Endothelial cell (in vitro differentiated cells): Measurements from ENCODE around the gene IFTAP. TPM values are rescaled to one million over a fixed set of nuclear protein-coding genes. Genes with fewer than 3 reads are reported as not detected.

Source experiments
- DNase-seq: peaks from one replicate; pipeline ENCODE4 v3.0.0; 2021; ENCODE audit warnings: low spot score
- H3K27ac Mint-ChIP-seq: one replicate; pipeline ENCODE4 v1.8.0; 2021; ENCODE audit warnings: mixed read lengths, inconsistent platforms; ENCODE audit not compliant: unreplicated experiment
- H3K27me3 Mint-ChIP-seq: one replicate; pipeline ENCODE4 v1.8.0; 2021; ENCODE audit warnings: mild to moderate bottlenecking, moderate library complexity, mixed read lengths, inconsistent platforms; ENCODE audit not compliant: unreplicated experiment
- H3K36me3 Mint-ChIP-seq: one replicate; pipeline ENCODE4 v1.8.0; 2021; ENCODE audit warnings: mild to moderate bottlenecking, low read depth, mixed read lengths, inconsistent platforms; ENCODE audit not compliant: unreplicated experiment
- H3K4me1 Mint-ChIP-seq: one replicate; pipeline ENCODE4 v1.8.0; 2021; ENCODE audit warnings: mild to moderate bottlenecking, mixed read lengths, inconsistent platforms; ENCODE audit not compliant: unreplicated experiment
- H3K4me3 Mint-ChIP-seq: one replicate; pipeline ENCODE4 v1.8.0; 2021; ENCODE audit warnings: mild to moderate bottlenecking, mixed read lengths, inconsistent platforms; ENCODE audit not compliant: unreplicated experiment
- H3K9me3 Mint-ChIP-seq: one replicate; pipeline ENCODE4 v1.8.0; 2021; ENCODE audit warnings: mixed read lengths, inconsistent platforms; ENCODE audit not compliant: unreplicated experiment
- total RNA-seq: library from RNA; stranded (reverse); fragmentation: NEBNext Ultra II Directional; extraction: Animal tissue kit (Norgen Biotek cat#: 25700); gene quantifications from one replicate; pipeline ENCODE4 v1.2.1, GENCODE V29; 2021; ENCODE audit not compliant: unreplicated experiment
- TF ChIP-seq, protein P1 (sequence below): fragments of 200-600 bp; sonication (generic); IDR thresholded peaks from one replicate; pipeline ENCODE4 v1.5.0; 2021; ENCODE audit warnings: antibody characterized with exemption; ENCODE audit not compliant: unreplicated experiment

Gene IFTAP
- total RNA-seq, 1 donor from 2014 or later: 21.0 TPM

- Mint-ChIP-seq H3K36me3 (peaks cover 8% of the 10 kb centered on the region), H3K4me1 (no peaks in the 10 kb centered on the region), H3K27ac (no peak overlapping the region), H3K4me3 (no peak overlapping the region), H3K27me3 (peaks cover 4% of the 10 kb centered on the region), H3K9me3 (no peaks in the 10 kb centered on the region)
- DNase-seq: no peak
- TF ChIP-seq, protein P1, sequence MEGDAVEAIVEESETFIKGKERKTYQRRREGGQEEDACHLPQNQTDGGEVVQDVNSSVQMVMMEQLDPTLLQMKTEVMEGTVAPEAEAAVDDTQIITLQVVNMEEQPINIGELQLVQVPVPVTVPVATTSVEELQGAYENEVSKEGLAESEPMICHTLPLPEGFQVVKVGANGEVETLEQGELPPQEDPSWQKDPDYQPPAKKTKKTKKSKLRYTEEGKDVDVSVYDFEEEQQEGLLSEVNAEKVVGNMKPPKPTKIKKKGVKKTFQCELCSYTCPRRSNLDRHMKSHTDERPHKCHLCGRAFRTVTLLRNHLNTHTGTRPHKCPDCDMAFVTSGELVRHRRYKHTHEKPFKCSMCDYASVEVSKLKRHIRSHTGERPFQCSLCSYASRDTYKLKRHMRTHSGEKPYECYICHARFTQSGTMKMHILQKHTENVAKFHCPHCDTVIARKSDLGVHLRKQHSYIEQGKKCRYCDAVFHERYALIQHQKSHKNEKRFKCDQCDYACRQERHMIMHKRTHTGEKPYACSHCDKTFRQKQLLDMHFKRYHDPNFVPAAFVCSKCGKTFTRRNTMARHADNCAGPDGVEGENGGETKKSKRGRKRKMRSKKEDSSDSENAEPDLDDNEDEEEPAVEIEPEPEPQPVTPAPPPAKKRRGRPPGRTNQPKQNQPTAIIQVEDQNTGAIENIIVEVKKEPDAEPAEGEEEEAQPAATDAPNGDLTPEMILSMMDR: no peak
Observed at GRCh38 chr11:36574486-36574885, 19.8 kb upstream of the IFTAP start.

- no peak overlapping the region for H3K4me3 Mint-ChIP-seq
- peaks cover 2% of the 10 kb centered on the region for H3K27me3 Mint-ChIP-seq
- no peak overlapping the region for H3K27ac Mint-ChIP-seq
- TF ChIP-seq, protein P1: no peak
- H3K4me1 Mint-ChIP-seq: no peaks in the 10 kb centered on the region
- peaks cover 12% of the 10 kb centered on the region for H3K9me3 Mint-ChIP-seq
- DNase-seq: no peak
- H3K36me3 Mint-ChIP-seq: peaks cover 8% of the 10 kb centered on the region
Observed at GRCh38 chr11:36577373-36577772, 16.9 kb upstream of the IFTAP start.

- Mint-ChIP-seq H3K4me3 (no peak overlapping the region), H3K4me1 (no peaks in the 10 kb centered on the region), H3K27me3 (peaks cover 2% of the 10 kb centered on the region), H3K36me3 (peaks cover 8% of the 10 kb centered on the region), H3K27ac (no peak overlapping the region), H3K9me3 (peaks cover 12% of the 10 kb centered on the region)
- DNase-seq: no peak
- TF ChIP-seq, protein P1: no peak
Observed at GRCh38 chr11:36577859-36578258, 16.4 kb upstream of the IFTAP start.

- Mint-ChIP-seq H3K27me3 (peaks cover 2% of the 10 kb centered on the region), H3K9me3 (peaks cover 12% of the 10 kb centered on the region), H3K27ac (no peak overlapping the region), H3K4me3 (no peak overlapping the region), H3K4me1 (no peaks in the 10 kb centered on the region), H3K36me3 (peaks cover 8% of the 10 kb centered on the region)
- TF ChIP-seq, protein P1: no peak
- DNase-seq: no peak
Observed at GRCh38 chr11:36578458-36578857, 15.8 kb upstream of the IFTAP start.

DNA sequence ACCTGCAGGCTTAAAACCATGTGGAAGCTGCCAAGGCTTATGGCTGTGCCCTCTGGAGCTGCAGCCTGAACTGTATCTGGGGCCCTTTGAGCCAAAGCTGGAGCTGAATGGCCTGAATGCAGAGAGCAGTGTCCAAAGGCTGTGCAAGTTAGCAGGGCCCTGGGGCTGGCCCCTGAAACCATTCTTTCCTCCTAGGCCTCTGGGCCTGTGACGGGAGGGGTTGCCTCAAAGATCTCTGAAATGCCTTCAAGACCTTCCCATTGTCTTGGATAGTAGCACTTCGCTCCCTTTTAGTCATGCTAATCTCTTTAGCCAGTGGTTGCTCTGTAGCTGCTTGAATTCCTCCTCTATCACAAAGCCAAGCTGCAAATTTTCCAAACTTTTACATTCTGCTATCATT lies 12.8 kb upstream of the IFTAP start:
- TF ChIP-seq, protein P1: no peak
- Mint-ChIP-seq H3K4me1 (no peaks in the 10 kb centered on the region), H3K9me3 (peaks cover 12% of the 10 kb centered on the region), H3K27me3 (no peaks in the 10 kb centered on the region), H3K27ac (no peak overlapping the region), H3K4me3 (no peak overlapping the region), H3K36me3 (no peaks in the 10 kb centered on the region)
- no peak for DNase-seq
